ENCODE data around the gene KCTD12.

- TF ChIP-seq POLR2AphosphoS5 (IDR thresholded peaks at IDR 0.05; ENCODE audit: borderline replicate concordance, low read depth, low read length) (no peak), EZH2 (IDR thresholded peaks at IDR 0.05) (no peak), FOXP2 (optimal IDR thresholded peaks at IDR 0.05; ENCODE audit: control extremely low read depth, extremely low read length, insufficient read depth) (no peak)
Measured at GRCh38 chr13:76885203-76886004, 801 bp downstream of the KCTD12 start.
